HCT116 (cell line): ENCODE results near the gene FSD1. TPM values are rescaled to one million over a fixed set of nuclear protein-coding genes. Genes with fewer than 3 reads are reported as not detected.

Source experiments
- ATAC-seq: fragments of 200-7000 bp; cut with Tn5 transposase; 2 replicates; pipeline ENCODE4 v1.9.1; 2020; ENCODE audit warnings: mild to moderate bottlenecking, moderate library complexity
- BruUV-seq: library from RNA; stranded (reverse); fragments of 400-500 nt; replicated peaks from 2 replicates; lab custom pipeline; 2021; lab: Mats Ljungman, UMichigan
- CTCF ChIA-PET: fragments of 300-600 bp; sonication (Branson Sonifier 250); formaldehyde crosslinking; loops from one replicate; lab custom pipeline; 2021; ENCODE audit warnings: antibody characterized with exemption; lab: Charles Lee
- POLR2A ChIA-PET: fragments of 300-600, 350-600 bp; sonication (Branson Sonifier 250); formaldehyde crosslinking; loops from one replicate; lab custom pipeline; 2021; ENCODE audit warnings: antibody characterized with exemption; lab: Charles Lee
- RAD21 ChIA-PET, 2 experiments: fragments of 300-600 bp; sonication (Branson Sonifier 250); formaldehyde crosslinking; loops; one replicate each; lab custom pipeline; 2023; ENCODE audit warnings: low total read pairs in 2 of 2; ENCODE audit not compliant: uncharacterized antibody in 2 of 2, unreplicated experiment in 2 of 2, low non-redundant PET in 1 of 2; lab: Charles Lee
- DNase-seq: peaks from one replicate; pipeline ENCODE4 v3.0.0-alpha.2; 2010; ENCODE audit warnings: low read depth, low spot score
- H2AFZ ChIP-seq: fragments of 200-600 bp; shearing (Covaris generic), sonication (generic); 2 replicates; pipeline ENCODE4 v1.6.1; 2017; ENCODE audit warnings: low read depth, mixed run types, mixed read lengths, antibody characterized with exemption, low read length; ENCODE audit not compliant: poor library complexity, severe bottlenecking
- H3K27ac ChIP-seq: 2 replicates; pipeline ENCODE4 v1.5.1; 2012; ENCODE audit warnings: low read depth, low read length
- H3K27me3 ChIP-seq: fragments of 200-600 bp; sonication (generic); 2 replicates; pipeline ENCODE4 v1.6.1; 2016; ENCODE audit warnings: mixed run types, low read length, mixed read lengths; ENCODE audit not compliant: insufficient read depth
- H3K36me3 ChIP-seq, 2 experiments: fragments of 200-500 bp in 1 of 2; fragments of 200-600 bp in 1 of 2; sonication (Bioruptor generic) in 1 of 2; sonication (generic) in 1 of 2; 2 replicates each; pipeline versions ENCODE4 v1.5.1 to v1.6.1; 2014 to 2016; ENCODE audit warnings: low read length in 2 of 2, inconsistent platforms in 1 of 2, mixed read lengths in 1 of 2, mixed run types in 1 of 2; ENCODE audit not compliant: insufficient read depth in 2 of 2, control insufficient read depth in 1 of 2
- H3K4me1 ChIP-seq, 2 experiments: fragments of 200-600 bp in 1 of 2; sonication (generic) in 1 of 2; 2 replicates each; pipeline versions ENCODE4 v1.5.1 to v1.6.1; 2012 to 2017; ENCODE audit warnings: low read length in 2 of 2, inconsistent platforms in 1 of 2, mild to moderate bottlenecking in 1 of 2, mixed read lengths in 1 of 2, mixed run types in 1 of 2, moderate library complexity in 1 of 2; ENCODE audit not compliant: insufficient read depth in 2 of 2, control insufficient read depth in 1 of 2
- H3K4me2 ChIP-seq: fragments of 200-600 bp; sonication (generic); 2 replicates; pipeline ENCODE4 v1.6.1; 2017; ENCODE audit warnings: mixed run types, low read length, mixed read lengths
- H3K4me3 ChIP-seq, 2 experiments: fragments of 200-600 bp in 1 of 2; sonication (generic) in 1 of 2; replicated peaks in 1 of 2; 2 replicates each; pipeline ENCODE4 v1.5.1; 2011 to 2016; ENCODE audit warnings: low read length in 2 of 2, control low read depth in 1 of 2, low read depth in 1 of 2, mild to moderate bottlenecking in 1 of 2, mixed read lengths in 1 of 2, mixed run types in 1 of 2
- H3K79me2 ChIP-seq: fragments of 200-600 bp; sonication (generic); 2 replicates; pipeline ENCODE4 v1.6.1; 2017; ENCODE audit warnings: mild to moderate bottlenecking, mixed run types, low read length, moderate library complexity, mixed read lengths; ENCODE audit not compliant: insufficient read depth
- H3K9ac ChIP-seq: fragments of 200-600 bp; sonication (generic); 2 replicates; pipeline ENCODE4 v1.6.1; 2016; ENCODE audit warnings: low read length, mixed read lengths
- H3K9me2 ChIP-seq: fragments of 200-600 bp; sonication (generic), shearing (Covaris generic); 2 replicates; pipeline ENCODE4 v1.6.1; 2017; ENCODE audit warnings: mixed run types, mild to moderate bottlenecking, moderate library complexity; ENCODE audit not compliant: insufficient read depth
- H3K9me3 ChIP-seq, 2 experiments: fragments of 200-500 bp in 1 of 2; fragments of 200-600 bp in 1 of 2; sonication (Bioruptor generic) in 1 of 2; sonication (generic) in 1 of 2; 2 replicates each; pipeline ENCODE4 v1.6.1; 2014 to 2017; ENCODE audit warnings: low read length in 2 of 2, mixed read lengths in 2 of 2, inconsistent platforms in 1 of 2, low read depth in 1 of 2, mild to moderate bottlenecking in 1 of 2, mixed run types in 1 of 2, moderate library complexity in 1 of 2; ENCODE audit not compliant: control insufficient read depth in 1 of 2, insufficient read depth in 1 of 2
- H4K20me1 ChIP-seq: fragments of 200-600 bp; sonication (generic), shearing (Covaris generic); 2 replicates; pipeline ENCODE4 v1.6.1; 2017; ENCODE audit warnings: mixed run types, mild to moderate bottlenecking, moderate library complexity; ENCODE audit not compliant: insufficient read depth
- ATF3 ChIP-seq: IDR thresholded peaks from 2 replicates; pipeline ENCODE4 v1.6.1; 2012
- CBX3 ChIP-seq: IDR thresholded peaks from 2 replicates; pipeline ENCODE4 v1.6.1; 2012; ENCODE audit warnings: low read depth
- EGR1 ChIP-seq: IDR thresholded peaks from 2 replicates; pipeline ENCODE4 v1.6.1; 2012; ENCODE audit warnings: low read depth
- ELF1 ChIP-seq: IDR thresholded peaks from 2 replicates; pipeline ENCODE4 v1.6.1; 2012; ENCODE audit warnings: low read depth, borderline replicate concordance
- EZH2phosphoT487 ChIP-seq: fragments of 200-600 bp; IDR thresholded peaks from 2 replicates; pipeline ENCODE4 v1.6.1; 2018; ENCODE audit warnings: antibody characterized with exemption, borderline replicate concordance
- FOSL1 ChIP-seq: IDR thresholded peaks from 2 replicates; pipeline ENCODE4 v1.6.1; 2012; ENCODE audit warnings: low read depth
- POLR2AphosphoS5 ChIP-seq: IDR thresholded peaks from 2 replicates; pipeline ENCODE4 v1.6.1; 2011; ENCODE audit warnings: mild to moderate bottlenecking, low read depth, low read length, moderate library complexity
- REST ChIP-seq: IDR thresholded peaks from 2 replicates; pipeline ENCODE4 v1.6.1; 2012; ENCODE audit warnings: low read depth
- SP1 ChIP-seq: IDR thresholded peaks from 2 replicates; pipeline ENCODE4 v1.6.1; 2012; ENCODE audit warnings: low read depth
- ZFX ChIP-seq: fragments of 450-650 bp; IDR thresholded peaks from 2 replicates; pipeline ENCODE4 v1.6.1; 2017
- ZNF274 ChIP-seq: fragments of 200-500 bp; sonication (Bioruptor generic); IDR thresholded peaks from 2 replicates; pipeline ENCODE4 v1.6.1; 2014; ENCODE audit warnings: mild to moderate bottlenecking, low read depth, low read length, inconsistent platforms
- intact Hi-C: fragments of 100-400 bp; cut with micrococcal nuclease; formaldehyde crosslinking; loops from 2 replicates; pipeline ENCODE4 v1.10.0; 2022
- total RNA-seq: library from RNA; stranded (reverse); gene quantifications from one replicate; pipeline ENCODE4 v1.2.1, GENCODE V29; 2021; ENCODE audit not compliant: unreplicated experiment

Gene FSD1
- total RNA-seq, 1 experiment from 2014 or later = 20.1 TPM

- Histone ChIP-seq H3K9me2 (no peaks in the 10 kb centered on the region), H3K79me2 (no peaks in the 10 kb centered on the region), H3K9me3 (no peaks in the 10 kb centered on the region), H3K4me3 (no peak overlapping the region), H3K4me2 (no peak overlapping the region), H4K20me1 (no peaks in the 10 kb centered on the region), H3K9ac (no peak overlapping the region), H3K36me3 (no peaks in the 10 kb centered on the region), H2AFZ (no peak overlapping the region), H3K4me1 (peaks cover 5 to 19% of the 10 kb centered on the region in 2 experiments; a peak in 3 of 4 replicates), H3K27ac (no peak overlapping the region), H3K27me3 (no peaks in the 10 kb centered on the region)
- no peak for TF ChIP-seq POLR2AphosphoS5
- TF ChIP-seq ATF3 = no peak
- no peak for TF ChIP-seq ELF1
- no peak for TF ChIP-seq ZNF274
- no peak for TF ChIP-seq REST
- TF ChIP-seq FOSL1 = no peak
- TF ChIP-seq ZFX = no peak
- no peak for TF ChIP-seq SP1
- TF ChIP-seq EGR1 = no peak
- no peak for TF ChIP-seq CBX3
- TF ChIP-seq EZH2phosphoT487 = no peak
- RAD21 ChIA-PET = no interaction called here
- ATAC-seq (no peak), DNase-seq (no peak)
- intact Hi-C loops = no loop called here
- CTCF ChIA-PET = no interaction called here
- POLR2A ChIA-PET = no interaction called here
- no TSS peak for BruUV-seq
Measured at GRCh38 chr19:4279530-4280422, 24.6 kb upstream of the FSD1 start.
